Left lobe of liver (tissue), 2 donors: ENCODE measurements around the gene EIF4H. TPM values are rescaled to one million over a fixed set of nuclear protein-coding genes. Genes with fewer than 3 reads are reported as not detected.
"Not testable (repeated sequence)": the region's sequence is repeated elsewhere in the genome, so short reads cannot be mapped to it uniquely, and the experiment has no call there.

Experiments used
- ATAC-seq: fragments of 200-7000 bp; cut with Tn5 transposase; one replicate; pipeline ENCODE4 v1.9.1; 2020; ENCODE audit warnings: mild to moderate bottlenecking, moderate library complexity
- DNase-seq: peaks from one replicate; pipeline ENCODE4 v3.0.0-alpha.2; 2020; ENCODE audit warnings: low spot score
- total RNA-seq: library from RNA; stranded (reverse); gene quantifications from one replicate; pipeline ENCODE4 v1.2.1, GENCODE V29; 2021
- donor health status: DM: no; HTN: no; CAD: no; lungs with moderate emphysema.
- donor health status: DM: no; HTN: yes; CAD: no.

Gene EIF4H
- total RNA-seq, 1 donor from 2014 or later, result 125 TPM

GRCh38 chr7:74223711-74224510, 49.8 kb downstream of the EIF4H start:
- ATAC-seq (peak; percentile 51), DNase-seq (peak; percentile 88)

- DNase-seq (no peak), ATAC-seq (no peak)
Measured at GRCh38 chr7:74224511-74224832, 50.3 kb downstream of the EIF4H start.

GRCh38 chr7:74224907-74225306, 50.8 kb downstream of the EIF4H start:
- not testable (repeated sequence) for ATAC-seq, DNase-seq

- no peak for ATAC-seq
- no peak for DNase-seq
Measured at GRCh38 chr7:74225400-74225799, 51.2 kb downstream of the EIF4H start.

- ATAC-seq (peak; percentile 4), DNase-seq (no peak)
Measured at GRCh38 chr7:74226633-74227032, 52.5 kb downstream of the EIF4H start.

- ATAC-seq, result no peak
- DNase-seq, result no peak
Measured at GRCh38 chr7:74228951-74229900, 55.1 kb downstream of the EIF4H start.

- DNase-seq (no peak), ATAC-seq (no peak)
Measured at GRCh38 chr7:74230446-74231231, 56.5 kb downstream of the EIF4H start.

- DNase-seq (no peak), ATAC-seq (no peak)
Measured at GRCh38 chr7:74231232-74231590, 57.1 kb downstream of the EIF4H start.

- no peak for DNase-seq
- no peak for ATAC-seq
Measured at GRCh38 chr7:74233655-74234285, 59.6 kb downstream of the EIF4H start.

GRCh38 chr7:74235518-74236268, 61.5 kb downstream of the EIF4H start:
- DNase-seq, result no peak

GRCh38 chr7:74236284-74236683, 62.1 kb downstream of the EIF4H start:
- no peak for DNase-seq
- no peak for ATAC-seq

More at GRCh38 chr7:74235518-74236268, 61.5 kb downstream of the EIF4H start:
- ATAC-seq, result no peak

- ATAC-seq (peak; percentile 96), DNase-seq (peak; percentile 87)
Measured at GRCh38 chr7:74240482-74240881, 66.3 kb downstream of the EIF4H start.

- ATAC-seq (no peak), DNase-seq (no peak)
Measured at GRCh38 chr7:74242122-74242443, 67.9 kb downstream of the EIF4H start.

- ATAC-seq, result peak; percentile 53
- no peak for DNase-seq
Measured at GRCh38 chr7:74246497-74246896, 72.3 kb downstream of the EIF4H start.

Other genes with a start within 250 kb of the EIF4H start
- gene ELN, start 146.2 kb upstream of the EIF4H start, total RNA-seq, result 8.1 TPM
- gene LIMK1, start 90.6 kb upstream of the EIF4H start, total RNA-seq, result 3.7 TPM
- 7.8 TPM for gene LAT2, start 35.6 kb downstream of the EIF4H start, total RNA-seq
- 11.3 TPM for gene RFC2, start 80.0 kb downstream of the EIF4H start, total RNA-seq
- 5.4 TPM for gene CLIP2, start 115.1 kb downstream of the EIF4H start, total RNA-seq